HepG2 (cell line): ENCODE measurements around the gene HACD1. TPM values are rescaled to one million over a fixed set of nuclear protein-coding genes. Genes with fewer than 3 reads are reported as not detected.

Experiments used
- ATAC-seq: fragments of 200-7000 bp; cut with Tn5 transposase; 3 replicates; pipeline ENCODE4 v1.9.1; 2020; ENCODE audit warnings: mild to moderate bottlenecking, moderate library complexity
- BruUV-seq: library from RNA; stranded (reverse); fragments of 400-500 nt; replicated peaks from 2 replicates; lab custom pipeline; 2021; lab: Mats Ljungman, UMichigan
- CTCF ChIA-PET: fragments of 300-600 bp; formaldehyde crosslinking; extraction: SDS; loops from one replicate; lab custom pipeline; 2021; ENCODE audit warnings: low total read pairs, inconsistent platforms, low intra/inter-chr PET ratio; lab: Yijun Ruan, JAX
- POLR2A ChIA-PET: fragments of 350-600 bp; sonication (Branson Sonifier 250); formaldehyde crosslinking; loops from one replicate; lab custom pipeline; 2020; ENCODE audit warnings: antibody characterized with exemption, inconsistent platforms; lab: Yijun Ruan, JAX
- DNase-seq: peaks from one replicate; pipeline ENCODE4 v3.0.0-alpha.2; 2015; ENCODE audit warnings: low spot score
- FAIRE-seq: peaks from 3 replicates; lab custom pipeline; 2011; peaks lifted over from hg19 to GRCh38; lab: Jason Lieb, UNC
- H2AFZ ChIP-seq: one replicate; pipeline ENCODE4 v1.6.1; 2011; ENCODE audit warnings: low read length, inconsistent platforms
- H3K27ac ChIP-seq: fragments of 300-600 bp; 3 replicates; pipeline ENCODE4 v1.8.0; 2011; ENCODE audit warnings: mixed run types, mild to moderate bottlenecking, mixed read lengths, low read length, inconsistent platforms; ENCODE audit not compliant: insufficient read depth; ENCODE audit errors: extremely low read length
- H3K27me3 ChIP-seq, 2 experiments: fragments of 200-600 bp in 1 of 2; 2 replicates in 1 of 2; 3 replicates in 1 of 2; pipeline versions ENCODE4 v1.6.0 to v1.8.0; 2011; ENCODE audit warnings: low read length in 2 of 2, mild to moderate bottlenecking in 2 of 2, moderate library complexity in 2 of 2, inconsistent platforms in 1 of 2; ENCODE audit not compliant: insufficient read depth in 2 of 2, control insufficient read depth in 1 of 2
- H3K36me3 ChIP-seq, 2 experiments: fragments of 200-600 bp in 1 of 2; replicated peaks in 1 of 2; 2 replicates in 1 of 2; 3 replicates in 1 of 2; pipeline versions ENCODE4 v1.5.1 to v1.8.0; 2011; ENCODE audit warnings: low read length in 2 of 2, inconsistent platforms in 1 of 2; ENCODE audit not compliant: insufficient read depth in 2 of 2, control insufficient read depth in 1 of 2
- H3K4me1 ChIP-seq: 2 replicates; pipeline ENCODE4 v1.5.1; 2012; ENCODE audit warnings: low read length, inconsistent platforms; ENCODE audit not compliant: insufficient read depth
- H3K4me2 ChIP-seq: 2 replicates; pipeline ENCODE4 v1.6.0; 2011; ENCODE audit warnings: low read depth, low read length, inconsistent platforms
- H3K4me3 ChIP-seq, 3 experiments: fragments of 200-600 bp in 1 of 3; sonication (generic), shearing (Covaris generic) in 1 of 3; replicated peaks in 1 of 3; 2 replicates each; pipeline ENCODE4 v1.5.1; 2011 to 2016; ENCODE audit warnings: low read length in 3 of 3, inconsistent platforms in 2 of 3, low read depth in 2 of 3, mild to moderate bottlenecking in 2 of 3, control low read depth in 1 of 3, mixed read lengths in 1 of 3; ENCODE audit not compliant: insufficient read depth in 1 of 3
- H3K79me2 ChIP-seq: one replicate; pipeline ENCODE4 v1.6.1; 2011; ENCODE audit warnings: low read length, inconsistent platforms; ENCODE audit not compliant: insufficient read depth
- H3K9ac ChIP-seq: 2 replicates; pipeline ENCODE4 v1.6.0; 2011; ENCODE audit warnings: mild to moderate bottlenecking, low read depth, low read length, inconsistent platforms; ENCODE audit not compliant: insufficient read depth
- H3K9me3 ChIP-seq: 2 replicates; pipeline ENCODE4 v1.5.1; 2012; ENCODE audit warnings: mild to moderate bottlenecking, low read length
- H4K20me1 ChIP-seq: 2 replicates; pipeline ENCODE4 v1.6.0; 2011; ENCODE audit warnings: inconsistent platforms, mild to moderate bottlenecking, low read length, moderate library complexity; ENCODE audit not compliant: insufficient read depth
- DNMT1 ChIP-seq: sonication (generic); formaldehyde crosslinking; IDR thresholded peaks from 2 replicates; pipeline ENCODE4 v1.5.1; 2020; ENCODE audit warnings: mild to moderate bottlenecking, missing genetic modification reagents
- HIVEP1 ChIP-seq: sonication (generic); formaldehyde crosslinking; IDR thresholded peaks from 2 replicates; pipeline ENCODE4 v1.4.0; 2020; ENCODE audit warnings: mild to moderate bottlenecking, missing genetic modification reagents
- ISX ChIP-seq: sonication (generic); formaldehyde crosslinking; conservative IDR thresholded peaks from 2 replicates; pipeline ENCODE4 v1.5.0; 2020; ENCODE audit warnings: missing genetic modification reagents
- MAFF ChIP-seq: IDR thresholded peaks from 2 replicates; pipeline ENCODE4 v1.6.1; 2011; ENCODE audit warnings: low read depth, low read length, improper control_type of control experiment
- MAX ChIP-seq: IDR thresholded peaks from 2 replicates; pipeline ENCODE4 v1.6.1; 2012; ENCODE audit warnings: inconsistent platforms
- NFKB2 ChIP-seq: sonication (generic); formaldehyde crosslinking; IDR thresholded peaks from 2 replicates; pipeline ENCODE4 v1.4.0; 2020; ENCODE audit warnings: missing genetic modification reagents, borderline replicate concordance
- NFYC ChIP-seq: IDR thresholded peaks from 2 replicates; pipeline ENCODE4 v1.6.1; 2016; ENCODE audit warnings: missing genetic modification reagents, missing compliant biosample characterization
- RXRB ChIP-seq: IDR thresholded peaks from 2 replicates; pipeline ENCODE4 v1.6.1; 2016; ENCODE audit warnings: borderline replicate concordance, missing genetic modification reagents, missing compliant biosample characterization
- SRSF1 ChIP-seq: fragments of 200-400 bp; formaldehyde crosslinking; optimal IDR thresholded peaks from 2 replicates; pipeline ENCODE3; 2017; ENCODE audit warnings: mild to moderate bottlenecking, low read depth, low read length, moderate library complexity
- YEATS4 ChIP-seq: sonication (generic); formaldehyde crosslinking; IDR thresholded peaks from 2 replicates; pipeline ENCODE4 v1.4.0; 2020; ENCODE audit warnings: missing genetic modification reagents, borderline replicate concordance
- YY1 ChIP-seq: IDR thresholded peaks from 2 replicates; pipeline ENCODE4 v1.6.1; 2011; ENCODE audit warnings: low read length, low read depth, moderate library complexity, mild to moderate bottlenecking; ENCODE audit not compliant: insufficient read depth, insufficient replicate concordance
- ZBTB40 ChIP-seq, 2 experiments: fragments of 450-650 bp in 1 of 2; sonication (generic) in 1 of 2; formaldehyde crosslinking in 1 of 2; IDR thresholded peaks; 2 replicates each; pipeline versions ENCODE4 v1.6.1 to v1.8.0; 2016 to 2022; ENCODE audit warnings: antibody characterized with exemption in 1 of 2, mild to moderate bottlenecking in 1 of 2, missing genetic modification reagents in 1 of 2
- ZNF615 ChIP-seq: sonication (generic); formaldehyde crosslinking; IDR thresholded peaks from 2 replicates; pipeline ENCODE4 v1.5.0; 2020; ENCODE audit warnings: mild to moderate bottlenecking, missing genetic modification reagents, borderline replicate concordance
- WGBS: methylation state at CpG from one replicate; pipeline ENCODE4 v1.1.6; 2017; ENCODE audit warnings: low lambda C conversion rate; 5-methylcytosine and 5-hydroxymethylcytosine counted together
- in situ Hi-C: cut with HindIII; loops from 2 replicates; pipeline ENCODE4 v1.10.0; 2017; ENCODE audit warnings: low pct_unique_long_range_greater_than_20kb; ENCODE audit not compliant: extremely low pct_ligation_motif_present
- intact Hi-C: fragments of 100-400 bp; cut with micrococcal nuclease; formaldehyde crosslinking; loops from one replicate; pipeline ENCODE4 v1.10.0; 2022; ENCODE audit not compliant: unreplicated experiment
- polyA plus RNA-seq, 8 experiments: library from polyadenylated mRNA; depleted of rRNA in 3 of 8; stranded (reverse) in 7 of 8; unstranded in 1 of 8; fragments of >200 nt; fragmentation: Illumina TruSeq in 4 of 8; extraction: Trizol in 4 of 8; gene quantifications; 2 replicates each; pipeline versions ENCODE4 v1.2.1 to v1.2.3, GENCODE V29; 2011 to 2016; ENCODE audit warnings: low read depth in 4 of 8, missing spikeins in 1 of 8, mixed read lengths in 1 of 8; ENCODE audit not compliant: insufficient read depth in 1 of 8
- total RNA-seq, 5 experiments: library from RNA; depleted of rRNA; stranded (reverse); fragments of >200 nt; fragmentation: Illumina TruSeq; extraction: Trizol; gene quantifications; 2 replicates each; pipeline ENCODE4 v1.2.3, GENCODE V29; 2016; ENCODE audit warnings: low read depth in 1 of 5

HACD1 gene
- total and polyA plus RNA-seq, 2 of the 13 experiments (the other 11 are each of a cell fraction or from before 2014, with no cell fraction given): 43.4 to 47.6 TPM

GRCh38 chr10:17561111-17561510, 56.1 kb downstream of the HACD1 start:
- in situ Hi-C loops: no loop called here
- BruUV-seq: no TSS peak
- H3K4me2 ChIP-seq: no peak overlapping the region

GRCh38 chr10:17557459-17557858, 59.7 kb downstream of the HACD1 start:
- H3K4me1 ChIP-seq: no peaks in the 10 kb centered on the region
- H4K20me1 ChIP-seq: no peaks in the 10 kb centered on the region
- WGBS: 49% methylated on average over 3 of the region's 3 CpGs
- intact Hi-C loops: no loop called here
- POLR2A ChIA-PET: no interaction called here
- peaks cover 0 to 4% of the 10 kb centered on the region in 2 experiments; a peak in 2 of 5 replicates for H3K27me3 ChIP-seq
- BruUV-seq: no TSS peak
- no peak overlapping the region for H3K4me2 ChIP-seq
- H3K4me3 ChIP-seq: no peak overlapping the region
- no peak overlapping the region for H3K27ac ChIP-seq
- no peak overlapping the region for H3K9ac ChIP-seq
- no peak overlapping the region for H2AFZ ChIP-seq
- DNase-seq: no peak
- H3K9me3 ChIP-seq: no peaks in the 10 kb centered on the region
- no peak for FAIRE-seq
- H3K79me2 ChIP-seq: no peaks in the 10 kb centered on the region
- in situ Hi-C loops: no loop called here
- CTCF ChIA-PET: no interaction called here
- H3K36me3 ChIP-seq: no peaks in the 10 kb centered on the region
- no peak for ATAC-seq
- TF ChIP-seq RXRB (no peak), NFYC (CRISPR knock-in tag) (no peak), ZBTB40 (IDR thresholded peaks at IDR 0.05) (no peak), ZBTB40 (CRISPR knock-in tag; IDR thresholded peaks at IDR 0.05) (no peak), NFKB2 (CRISPR knock-in tag) (no peak), DNMT1 (no peak), MAX (no peak), ISX (no peak)

More at GRCh38 chr10:17561111-17561510, 56.1 kb downstream of the HACD1 start:
- DNase-seq (no peak), ATAC-seq (no peak), FAIRE-seq (no peak)
- H3K36me3 ChIP-seq: no peaks in the 10 kb centered on the region
- H4K20me1 ChIP-seq: no peaks in the 10 kb centered on the region
- H3K9me3 ChIP-seq: no peaks in the 10 kb centered on the region
- ChIA-PET POLR2A (no interaction called here), CTCF (no interaction called here)
- H3K79me2 ChIP-seq: no peaks in the 10 kb centered on the region
- TF ChIP-seq SRSF1 (no peak), YEATS4 (CRISPR knock-in tag) (no peak), ZNF615 (CRISPR knock-in tag) (no peak), MAFF (no peak), HIVEP1 (no peak), YY1 (no peak)
- peaks cover 1 to 14% of the 10 kb centered on the region in 2 experiments; a peak in 2 of 5 replicates for H3K27me3 ChIP-seq
- 24% methylated on average over 2 of the region's 2 CpGs for WGBS
- intact Hi-C loops: no loop called here
- no peaks in the 10 kb centered on the region for H3K4me1 ChIP-seq
- no peak overlapping the region for H2AFZ ChIP-seq
- H3K27ac ChIP-seq: no peak overlapping the region
- H3K9ac ChIP-seq: no peak overlapping the region
- H3K4me3 ChIP-seq: no peak overlapping the region
